ENCODE results near the gene SLAMF8.

Gene SLAMF8

DNA sequence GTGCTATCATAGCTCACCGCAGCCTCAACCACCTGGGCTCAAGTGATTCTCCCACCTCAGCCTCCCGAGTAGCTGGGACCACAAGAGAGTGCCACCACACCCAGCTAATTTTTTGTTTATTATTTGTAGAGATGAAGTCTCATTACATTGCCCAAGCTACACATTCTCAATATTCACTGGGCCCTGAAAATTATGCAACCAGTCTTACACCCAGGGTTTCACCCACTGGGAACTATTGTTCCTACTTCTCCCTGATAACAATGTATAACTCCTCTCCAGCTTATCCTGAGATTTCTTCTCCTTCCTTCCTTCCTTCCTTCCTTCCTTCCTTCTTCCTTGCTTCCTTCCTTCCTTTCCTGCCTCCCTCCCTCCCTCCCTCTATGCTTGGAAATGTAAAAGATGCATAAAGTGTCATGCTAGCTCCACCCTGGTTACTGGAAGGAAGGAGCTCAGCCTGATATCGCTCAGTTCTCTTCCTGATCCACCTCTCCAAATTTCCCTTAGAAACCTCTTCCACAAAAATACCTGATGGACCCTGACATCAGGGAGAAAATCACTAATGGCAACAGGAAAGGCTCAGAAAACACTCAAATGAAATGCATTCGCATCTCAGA lies 47.0 kb downstream of the SLAMF8 start:
- TF ChIP-seq, protein P1, sequence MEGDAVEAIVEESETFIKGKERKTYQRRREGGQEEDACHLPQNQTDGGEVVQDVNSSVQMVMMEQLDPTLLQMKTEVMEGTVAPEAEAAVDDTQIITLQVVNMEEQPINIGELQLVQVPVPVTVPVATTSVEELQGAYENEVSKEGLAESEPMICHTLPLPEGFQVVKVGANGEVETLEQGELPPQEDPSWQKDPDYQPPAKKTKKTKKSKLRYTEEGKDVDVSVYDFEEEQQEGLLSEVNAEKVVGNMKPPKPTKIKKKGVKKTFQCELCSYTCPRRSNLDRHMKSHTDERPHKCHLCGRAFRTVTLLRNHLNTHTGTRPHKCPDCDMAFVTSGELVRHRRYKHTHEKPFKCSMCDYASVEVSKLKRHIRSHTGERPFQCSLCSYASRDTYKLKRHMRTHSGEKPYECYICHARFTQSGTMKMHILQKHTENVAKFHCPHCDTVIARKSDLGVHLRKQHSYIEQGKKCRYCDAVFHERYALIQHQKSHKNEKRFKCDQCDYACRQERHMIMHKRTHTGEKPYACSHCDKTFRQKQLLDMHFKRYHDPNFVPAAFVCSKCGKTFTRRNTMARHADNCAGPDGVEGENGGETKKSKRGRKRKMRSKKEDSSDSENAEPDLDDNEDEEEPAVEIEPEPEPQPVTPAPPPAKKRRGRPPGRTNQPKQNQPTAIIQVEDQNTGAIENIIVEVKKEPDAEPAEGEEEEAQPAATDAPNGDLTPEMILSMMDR (IDR thresholded peaks at IDR 0.05), result no peak

DNA sequence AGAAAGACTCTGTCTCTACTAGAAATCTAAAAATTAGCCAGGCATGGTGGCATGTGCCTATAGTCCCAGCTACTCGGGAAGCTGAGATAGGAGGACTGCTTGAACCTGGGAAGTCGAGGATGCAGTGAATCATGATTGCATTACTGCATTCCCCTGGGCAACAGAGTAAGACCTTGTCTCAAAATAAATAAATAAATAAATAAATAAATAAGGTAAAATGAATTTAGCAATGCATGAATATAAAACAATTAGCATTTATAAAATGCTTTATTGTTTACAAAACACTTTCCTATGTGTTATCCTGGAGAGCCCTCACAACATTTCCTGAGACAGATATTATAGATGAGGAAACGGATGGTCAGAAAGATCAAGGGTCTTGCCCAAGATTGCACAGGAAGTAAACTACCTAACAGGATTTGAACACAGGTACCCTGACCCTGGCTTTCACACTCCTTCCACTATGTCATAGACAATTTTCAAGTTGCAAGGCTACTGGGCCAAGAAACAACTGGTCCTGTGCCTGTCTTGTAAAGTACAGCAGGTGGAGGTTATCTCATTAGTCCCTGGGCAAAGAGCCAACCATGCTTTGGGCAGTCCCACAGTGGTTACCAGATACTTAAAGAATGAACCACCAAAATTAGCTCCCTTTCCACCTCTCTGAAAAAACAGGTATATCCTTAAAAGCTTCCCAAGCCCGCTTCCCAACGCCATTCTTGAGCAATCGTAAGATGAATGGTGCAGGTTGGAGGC lies 51.2 kb downstream of the SLAMF8 start:
- TF ChIP-seq, protein P1 (IDR thresholded peaks at IDR 0.05), result no peak

DNA sequence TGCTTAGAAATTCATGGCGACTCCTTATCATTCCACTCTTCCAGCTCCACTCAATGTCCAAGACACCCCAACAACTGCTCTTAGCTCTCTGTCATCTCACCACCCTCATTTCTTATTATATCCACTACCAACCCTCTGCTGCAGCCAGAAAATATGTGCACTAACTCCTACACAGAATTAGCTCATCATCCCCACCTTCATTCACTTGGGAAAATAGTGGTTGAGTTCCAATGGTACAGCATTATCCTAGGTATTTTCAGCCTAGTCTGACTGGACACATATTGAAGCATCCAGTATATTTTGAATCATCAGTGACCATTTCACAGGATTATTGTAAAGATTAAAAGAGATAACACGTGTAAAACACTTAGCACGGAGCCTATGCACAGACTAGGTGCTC lies 52.5 kb downstream of the SLAMF8 start:
- TF ChIP-seq, protein P1 (IDR thresholded peaks at IDR 0.05), result no peak

DNA sequence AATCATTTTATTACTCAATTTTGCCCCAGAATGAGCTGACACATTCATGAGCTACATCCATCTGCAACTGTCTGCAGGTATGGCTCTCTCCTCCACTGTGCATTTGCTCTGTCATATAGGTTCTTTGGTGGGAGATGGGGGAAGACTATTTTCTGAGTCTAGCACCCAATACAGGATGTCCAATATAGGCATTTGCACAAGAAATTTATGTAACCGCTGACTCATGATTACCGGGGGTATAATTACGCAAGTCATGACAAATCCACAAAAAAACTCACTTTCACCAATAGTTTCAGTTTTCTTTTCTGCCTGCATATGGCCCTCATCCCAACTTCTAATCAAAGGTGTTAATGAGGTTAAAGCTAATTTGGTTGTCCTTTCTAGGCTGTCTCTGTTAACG lies 53.3 kb downstream of the SLAMF8 start:
- TF ChIP-seq, protein P1 (IDR thresholded peaks at IDR 0.05), result no peak

DNA sequence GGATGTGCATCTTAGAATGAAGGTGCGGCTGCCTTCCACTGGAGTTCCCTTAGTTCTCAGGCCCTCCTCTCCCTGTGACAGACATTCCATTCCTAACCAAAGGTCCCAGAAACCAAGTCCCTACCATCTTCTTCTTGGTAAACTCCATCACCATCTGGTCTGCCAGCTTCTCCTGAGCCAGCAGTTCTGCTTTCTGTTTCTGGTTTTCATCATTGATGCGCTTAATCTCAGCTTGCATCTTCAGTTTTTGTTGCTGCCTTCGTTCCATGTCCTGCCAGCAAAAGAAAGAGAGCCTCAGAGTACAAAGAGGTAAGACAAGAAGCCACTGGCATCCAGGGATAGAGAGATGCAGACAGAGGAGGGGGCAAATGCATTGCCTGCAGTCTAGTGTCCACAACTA lies 53.8 kb downstream of the SLAMF8 start:
- TF ChIP-seq, protein P1 (IDR thresholded peaks at IDR 0.05), result no peak

DNA sequence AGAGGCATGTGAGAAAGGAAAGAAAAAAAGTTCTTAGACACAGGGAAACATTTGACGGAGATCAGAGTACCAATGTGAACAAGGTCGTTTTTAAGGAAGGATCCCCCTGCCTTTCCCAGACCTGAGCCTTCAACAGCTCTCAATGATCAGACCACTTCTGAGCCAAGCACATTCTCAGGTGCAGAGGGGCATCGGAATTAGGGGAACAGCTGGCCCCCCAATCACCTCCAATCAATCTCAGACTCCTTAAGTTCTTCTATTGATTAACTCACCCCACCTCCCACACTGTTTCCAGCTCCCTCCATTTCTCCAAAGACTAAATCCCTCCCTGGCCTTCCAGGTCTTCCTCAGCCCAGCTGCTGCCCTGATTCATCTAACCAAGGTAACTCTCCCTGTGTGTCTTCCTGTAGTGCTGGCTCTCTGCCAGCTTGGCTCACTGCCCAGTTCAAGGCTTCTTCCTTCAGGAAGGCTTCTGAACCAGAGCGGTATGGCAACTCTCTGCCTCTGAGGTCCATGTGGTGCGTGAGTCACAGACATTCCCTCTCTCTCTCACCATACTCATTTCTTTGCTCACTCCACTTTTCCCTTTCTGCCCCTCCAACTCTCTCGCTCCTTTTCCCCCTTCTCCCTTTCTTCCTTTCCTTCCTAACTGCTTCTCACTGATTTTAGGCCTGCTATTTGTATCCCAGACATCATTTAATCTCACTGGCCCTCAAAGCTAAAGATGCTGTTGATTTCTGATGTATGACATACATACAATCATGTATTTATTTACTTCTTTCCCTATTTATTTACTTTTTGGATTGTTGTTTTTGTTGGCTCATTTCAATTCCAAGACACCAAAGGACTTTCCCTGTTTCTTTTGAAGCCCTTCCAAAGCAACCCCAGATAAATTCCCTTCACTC lies 55.2 kb downstream of the SLAMF8 start:
- TF ChIP-seq, protein P1 (IDR thresholded peaks at IDR 0.05), result no peak

DNA sequence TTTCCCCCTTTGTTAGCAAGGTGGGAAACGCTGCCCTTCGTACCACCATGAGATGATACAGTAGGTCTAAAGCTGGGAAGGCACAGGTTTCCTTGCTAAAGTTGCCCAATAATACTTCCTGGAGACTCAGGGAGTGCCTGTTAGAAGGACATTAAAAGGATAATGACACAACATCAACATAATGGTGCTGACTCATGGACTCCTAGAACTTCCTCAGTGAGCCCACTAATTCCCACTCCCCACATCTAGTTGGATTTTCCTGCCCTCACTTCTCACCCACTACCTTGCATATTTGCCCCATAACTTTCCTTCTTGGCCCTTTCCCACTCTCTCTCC lies 55.8 kb downstream of the SLAMF8 start:
- TF ChIP-seq, protein P1 (IDR thresholded peaks at IDR 0.05), result no peak
